8988T (cell line): ENCODE data around the gene FREM2.

ENCODE experiments used
- DNase-seq: peaks from one replicate; pipeline ENCODE4 v3.0.0; 2011

FREM2 gene

GRCh38 chr13:38763446-38764381, 76.8 kb downstream of the FREM2 start:
- DNase-seq, result peak; percentile 14

- no peak for DNase-seq
Observed at GRCh38 chr13:38766799-38767198, 79.9 kb downstream of the FREM2 start.

- DNase-seq, result no peak
Observed at GRCh38 chr13:38767506-38768265, 80.8 kb downstream of the FREM2 start.

- no peak for DNase-seq
Observed at GRCh38 chr13:38769526-38769925, 82.6 kb downstream of the FREM2 start.

GRCh38 chr13:38775085-38775484, 88.2 kb downstream of the FREM2 start:
- DNase-seq, result no peak

- no peak for DNase-seq
Observed at GRCh38 chr13:38777347-38778119, 90.7 kb downstream of the FREM2 start.

- no peak for DNase-seq
Observed at GRCh38 chr13:38781539-38781938, 94.7 kb downstream of the FREM2 start.

GRCh38 chr13:38784036-38784880, 97.4 kb downstream of the FREM2 start:
- no peak for DNase-seq

GRCh38 chr13:38785042-38785441, 98.2 kb downstream of the FREM2 start:
- DNase-seq, result no peak

- no peak for DNase-seq
Observed at GRCh38 chr13:38785490-38785889, 98.6 kb downstream of the FREM2 start.

GRCh38 chr13:38787550-38787949, 100.7 kb downstream of the FREM2 start:
- no peak for DNase-seq

- no peak for DNase-seq
Observed at GRCh38 chr13:38796890-38797289, 110.0 kb downstream of the FREM2 start.

- no peak for DNase-seq
Observed at GRCh38 chr13:38803531-38803930, 116.7 kb downstream of the FREM2 start.

GRCh38 chr13:38804061-38804460, 117.2 kb downstream of the FREM2 start:
- no peak for DNase-seq

GRCh38 chr13:38804536-38804935, 117.7 kb downstream of the FREM2 start:
- no peak for DNase-seq

GRCh38 chr13:38814331-38814730, 127.5 kb downstream of the FREM2 start:
- no peak for DNase-seq

GRCh38 chr13:38819053-38819452, 132.2 kb downstream of the FREM2 start:
- DNase-seq, result no peak

GRCh38 chr13:38819596-38819995, 132.7 kb downstream of the FREM2 start:
- DNase-seq, result no peak

- DNase-seq, result no peak
Observed at GRCh38 chr13:38821770-38822551, 135.1 kb downstream of the FREM2 start.

GRCh38 chr13:38824342-38824741, 137.5 kb downstream of the FREM2 start:
- DNase-seq, result no peak

GRCh38 chr13:38826182-38826813, 139.4 kb downstream of the FREM2 start:
- no peak for DNase-seq
